ENCODE measurements around the gene ASPRV1.

- TF ChIP-seq, protein P1, sequence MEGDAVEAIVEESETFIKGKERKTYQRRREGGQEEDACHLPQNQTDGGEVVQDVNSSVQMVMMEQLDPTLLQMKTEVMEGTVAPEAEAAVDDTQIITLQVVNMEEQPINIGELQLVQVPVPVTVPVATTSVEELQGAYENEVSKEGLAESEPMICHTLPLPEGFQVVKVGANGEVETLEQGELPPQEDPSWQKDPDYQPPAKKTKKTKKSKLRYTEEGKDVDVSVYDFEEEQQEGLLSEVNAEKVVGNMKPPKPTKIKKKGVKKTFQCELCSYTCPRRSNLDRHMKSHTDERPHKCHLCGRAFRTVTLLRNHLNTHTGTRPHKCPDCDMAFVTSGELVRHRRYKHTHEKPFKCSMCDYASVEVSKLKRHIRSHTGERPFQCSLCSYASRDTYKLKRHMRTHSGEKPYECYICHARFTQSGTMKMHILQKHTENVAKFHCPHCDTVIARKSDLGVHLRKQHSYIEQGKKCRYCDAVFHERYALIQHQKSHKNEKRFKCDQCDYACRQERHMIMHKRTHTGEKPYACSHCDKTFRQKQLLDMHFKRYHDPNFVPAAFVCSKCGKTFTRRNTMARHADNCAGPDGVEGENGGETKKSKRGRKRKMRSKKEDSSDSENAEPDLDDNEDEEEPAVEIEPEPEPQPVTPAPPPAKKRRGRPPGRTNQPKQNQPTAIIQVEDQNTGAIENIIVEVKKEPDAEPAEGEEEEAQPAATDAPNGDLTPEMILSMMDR (IDR thresholded peaks at IDR 0.05; ENCODE audit: poor library complexity) = no peak
- TF ChIP-seq EZH2 (IDR thresholded peaks at IDR 0.05; ENCODE audit: borderline replicate concordance) (no peak), EZH2phosphoT487 (IDR thresholded peaks at IDR 0.05; ENCODE audit: low read depth, severe bottlenecking, unreplicated experiment) (no peak)
These were observed 24.3 kb upstream of the ASPRV1 start for GRCh38 chr2:69985688-69986087.
